ENCODE results near the gene CELSR1.
"Not testable (repeated sequence)": the region's sequence is repeated elsewhere in the genome, so short reads cannot be mapped to it uniquely, and the experiment has no call there.

The CELSR1 gene

DNA sequence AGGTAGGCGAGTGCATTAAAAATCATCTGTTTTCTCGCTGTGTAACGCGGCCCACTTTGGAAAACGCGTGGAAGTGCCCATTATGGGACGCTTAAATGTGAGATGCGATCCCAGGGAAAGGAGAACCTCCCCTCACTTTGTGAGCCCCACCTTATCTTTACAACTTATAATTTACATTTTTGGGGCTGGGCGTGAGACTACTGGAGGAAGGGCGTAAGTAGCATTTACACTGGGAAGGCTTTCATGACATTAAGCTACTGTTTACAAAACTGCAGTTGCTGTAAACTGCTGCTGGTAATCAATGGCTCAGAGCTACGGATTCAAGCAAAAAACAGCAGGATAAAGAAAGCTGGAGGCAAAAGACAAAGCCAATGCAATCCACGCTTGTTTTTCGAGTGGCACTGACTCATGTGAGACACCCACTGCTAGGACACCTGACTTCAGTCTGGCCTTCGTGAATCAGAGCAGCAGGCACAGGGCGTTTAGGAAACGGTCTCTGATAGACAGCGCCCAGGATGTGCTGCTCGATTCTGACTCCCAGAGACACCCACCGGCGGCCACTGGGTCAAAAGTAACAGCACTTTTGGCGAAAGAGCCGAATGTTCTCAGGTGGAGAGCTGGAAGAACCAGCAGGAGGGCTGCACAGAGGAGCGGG is 123.6 kb downstream of the CELSR1 start:
- no peak for DNase-seq

DNA sequence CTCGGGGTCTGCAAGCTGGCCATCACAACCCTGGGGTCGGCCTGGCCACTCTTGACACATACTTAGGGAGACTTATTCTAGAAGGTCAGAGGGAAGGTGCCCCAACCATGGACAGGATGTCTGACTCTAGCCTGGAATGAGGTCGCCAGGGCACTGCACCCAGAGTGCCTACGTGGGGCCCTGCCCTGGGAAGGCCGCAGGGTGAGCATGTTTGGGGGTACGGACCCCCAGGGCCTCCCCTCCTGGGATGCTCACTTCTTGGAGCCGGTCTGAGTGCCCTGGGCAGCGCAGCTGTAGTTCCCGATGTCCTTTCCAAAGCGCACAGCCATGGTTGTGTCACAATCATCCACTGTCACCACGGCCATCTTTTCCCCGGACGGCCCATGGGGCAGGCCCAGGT is 126.1 kb downstream of the CELSR1 start:
- DNase-seq = no peak

DNA sequence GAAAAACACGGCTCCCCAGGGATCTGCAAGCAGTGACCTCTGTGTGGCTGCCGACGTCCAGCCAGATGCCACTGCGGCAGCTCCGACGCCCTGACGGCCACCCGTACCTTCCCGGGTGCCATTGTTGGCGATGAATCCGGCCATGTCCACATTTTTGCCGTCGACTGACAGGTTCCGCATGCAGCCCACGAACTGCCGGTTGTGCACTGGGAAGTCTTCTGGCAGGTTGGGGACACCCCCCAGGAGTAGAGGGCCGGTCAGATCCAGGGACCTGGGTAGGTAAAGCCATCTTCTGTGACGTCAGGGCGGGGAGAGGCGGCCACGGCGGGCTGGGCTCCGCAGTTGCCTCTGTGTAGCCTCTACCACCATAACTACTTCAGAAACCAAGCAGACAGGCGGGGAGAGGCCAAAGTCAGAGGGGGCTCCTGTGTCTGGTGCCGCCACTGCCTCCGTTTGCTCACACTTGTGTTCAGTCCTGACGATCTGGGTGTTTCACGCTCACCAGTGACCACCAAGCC is 127.1 kb downstream of the CELSR1 start:
- no peak for DNase-seq

DNA sequence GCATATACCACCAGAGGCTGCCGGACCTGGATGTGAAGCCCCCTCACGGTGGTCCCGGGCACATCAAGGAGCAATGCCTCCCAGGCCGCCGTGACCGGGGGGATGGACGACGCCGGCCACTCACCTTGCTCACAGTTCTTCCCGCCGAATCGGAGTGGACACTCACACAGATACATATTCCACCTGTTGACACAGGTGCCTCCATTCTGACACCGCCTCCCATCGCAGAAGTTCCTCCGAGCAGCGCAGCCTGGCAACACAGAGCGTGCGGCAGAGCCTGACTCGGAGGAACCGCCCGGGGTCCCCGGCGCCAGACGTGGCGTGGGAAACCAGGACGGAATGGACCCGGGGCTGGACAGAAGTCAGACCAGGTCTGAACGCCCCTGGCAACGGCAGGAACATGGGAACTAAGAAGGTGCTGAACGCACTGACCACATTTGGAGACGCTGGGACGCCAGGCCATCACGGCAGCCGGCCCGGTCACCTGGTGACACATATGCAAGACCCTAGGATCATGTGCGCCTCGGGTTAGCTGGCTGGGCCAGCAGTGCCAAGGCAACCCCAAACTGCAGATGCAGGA is 127.7 kb downstream of the CELSR1 start:
- no peak for DNase-seq

DNA sequence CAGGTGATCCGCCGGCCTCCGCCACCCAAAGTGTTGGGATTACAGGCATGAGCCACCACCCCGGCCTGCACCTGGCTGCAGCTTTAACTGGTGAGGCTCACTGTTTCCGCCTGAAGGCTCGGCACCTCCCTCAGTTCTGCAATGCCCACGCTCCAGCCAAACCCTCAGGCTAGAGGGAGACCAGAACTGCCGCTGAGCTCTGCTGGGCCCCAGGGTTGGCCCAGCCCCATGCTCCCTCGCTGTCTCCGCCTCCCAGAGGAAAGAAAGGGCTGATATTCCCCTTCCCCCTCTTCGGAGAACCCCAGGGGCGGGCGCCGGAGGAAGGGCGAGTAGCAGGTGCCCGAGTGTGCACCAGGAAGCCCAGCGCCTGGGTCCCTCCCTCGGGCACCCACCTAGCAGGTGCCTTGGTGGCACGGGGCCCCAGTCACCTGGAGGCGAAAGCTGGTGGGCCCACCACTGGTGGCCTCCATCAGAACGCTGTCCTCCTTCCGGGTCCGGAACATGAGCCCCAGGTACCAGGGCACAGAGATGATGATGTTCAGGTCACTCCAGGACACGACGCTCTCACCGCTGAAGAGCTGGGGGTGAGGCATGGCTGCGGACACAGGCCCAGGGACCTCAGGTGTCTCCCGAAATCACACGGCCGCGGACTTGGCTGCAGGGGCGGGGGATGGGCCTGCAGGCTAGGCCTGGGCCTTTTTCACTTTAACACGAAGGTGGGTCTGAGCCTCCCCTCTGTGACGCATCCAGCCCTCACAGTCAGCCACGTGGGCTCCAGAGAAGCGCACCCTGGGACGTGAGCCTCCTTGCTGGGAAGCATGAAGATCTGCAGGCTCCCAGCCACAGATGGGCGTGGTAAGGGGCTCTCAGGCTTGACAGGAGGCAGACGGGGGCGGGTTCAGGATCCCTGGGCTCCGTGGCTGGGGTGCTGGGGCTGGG is 128.6 kb downstream of the CELSR1 start:
- no peak for DNase-seq

DNA sequence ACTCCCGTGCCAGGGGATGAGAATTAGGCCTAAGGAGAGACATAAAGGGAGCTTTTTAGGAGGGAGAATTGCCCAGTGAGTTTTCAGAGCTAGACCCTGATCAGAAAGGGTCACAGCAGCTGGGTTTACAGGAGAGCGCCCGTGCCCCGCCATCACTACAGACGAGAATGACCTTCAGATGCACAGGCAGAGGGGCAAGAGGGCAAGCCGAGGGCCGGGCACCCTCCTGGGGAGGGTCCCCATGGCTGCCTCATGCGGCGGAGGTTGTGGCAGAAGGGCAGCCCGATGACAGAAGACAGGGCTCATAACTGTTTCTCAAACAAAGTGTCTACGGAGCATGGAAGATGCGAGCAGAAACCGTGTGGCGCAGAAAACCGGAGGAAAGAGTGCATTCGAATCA is 129.7 kb downstream of the CELSR1 start:
- DNase-seq = no peak

DNA sequence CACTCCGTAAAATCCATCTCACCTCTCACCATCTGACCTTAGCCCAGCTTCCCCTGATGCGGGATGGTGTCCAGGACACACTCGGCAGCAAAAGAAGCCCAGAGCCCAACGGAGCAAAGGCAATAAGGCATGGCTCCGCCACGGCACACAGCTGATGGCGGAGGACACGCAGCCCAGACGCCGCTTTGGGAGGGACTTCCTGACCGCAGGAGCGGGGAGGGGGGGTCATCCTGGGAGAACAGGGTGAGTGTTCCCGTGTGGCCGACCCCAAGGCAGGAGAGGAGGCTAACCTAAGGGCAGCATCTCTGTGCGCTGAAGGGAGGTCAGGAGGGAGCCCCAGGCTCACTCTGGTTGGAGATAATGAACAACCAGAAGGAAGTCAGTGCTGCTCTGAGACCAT is 130.6 kb downstream of the CELSR1 start:
- DNase-seq = no peak

DNA sequence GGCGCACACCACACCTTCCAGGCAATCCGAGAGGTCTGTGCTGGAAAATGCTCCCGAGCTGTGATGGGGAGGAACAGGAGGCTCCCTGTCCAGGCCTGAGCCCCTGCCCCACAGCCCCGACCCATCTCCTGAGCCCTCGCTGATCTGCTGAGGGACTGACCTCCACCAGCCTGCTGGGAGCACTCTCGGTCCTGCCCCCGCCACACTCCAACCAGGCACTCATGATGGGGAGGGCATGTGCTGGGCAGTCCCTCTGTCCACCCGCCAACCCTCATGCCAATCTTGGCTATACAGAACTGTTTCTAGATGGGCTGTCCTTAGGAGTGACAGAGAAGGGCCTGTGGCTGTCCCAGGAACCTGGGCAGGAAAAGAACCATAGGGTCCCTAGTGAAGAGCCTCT is 131.1 kb downstream of the CELSR1 start:
- DNase-seq = no peak

DNA sequence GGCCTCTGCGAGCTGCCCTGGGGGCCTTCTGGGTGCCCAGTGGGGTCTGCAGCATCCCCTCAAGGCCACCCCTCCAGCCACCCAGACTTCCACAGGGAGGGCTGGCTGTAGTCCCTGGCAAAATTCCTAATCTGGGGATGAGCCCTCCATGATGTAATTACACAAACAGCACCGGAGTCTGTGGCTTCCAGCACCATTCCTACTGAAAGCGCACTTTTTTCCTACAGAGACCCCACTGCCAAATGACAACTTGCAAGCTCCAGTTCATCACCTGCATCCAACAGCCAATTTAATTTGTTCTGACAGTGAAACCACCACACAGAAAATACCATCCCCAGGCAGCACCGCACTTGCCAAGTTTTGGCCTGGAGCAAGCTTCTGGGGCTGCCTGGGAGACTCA is 131.5 kb downstream of the CELSR1 start:
- no peak for DNase-seq

DNA sequence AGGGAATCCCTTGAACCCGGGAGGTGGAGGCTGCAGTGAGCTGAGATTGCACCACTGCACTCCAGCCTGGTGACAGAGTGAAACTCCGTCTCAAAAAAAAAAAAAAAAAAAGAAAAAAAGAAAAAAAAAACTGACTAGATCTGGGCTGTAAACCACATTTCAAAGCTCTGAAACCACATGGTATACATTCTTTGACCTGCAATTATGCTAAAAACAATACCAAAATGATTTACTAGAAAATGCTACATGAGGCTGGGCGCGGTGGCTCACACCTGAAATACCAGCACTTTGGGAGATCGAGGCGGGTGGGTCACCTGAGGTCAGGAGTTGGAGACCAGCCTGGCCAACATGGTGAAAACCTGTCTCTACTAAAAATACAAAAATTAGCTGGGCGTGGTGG is 133.5 kb downstream of the CELSR1 start:
- not testable (repeated sequence) for DNase-seq

DNA sequence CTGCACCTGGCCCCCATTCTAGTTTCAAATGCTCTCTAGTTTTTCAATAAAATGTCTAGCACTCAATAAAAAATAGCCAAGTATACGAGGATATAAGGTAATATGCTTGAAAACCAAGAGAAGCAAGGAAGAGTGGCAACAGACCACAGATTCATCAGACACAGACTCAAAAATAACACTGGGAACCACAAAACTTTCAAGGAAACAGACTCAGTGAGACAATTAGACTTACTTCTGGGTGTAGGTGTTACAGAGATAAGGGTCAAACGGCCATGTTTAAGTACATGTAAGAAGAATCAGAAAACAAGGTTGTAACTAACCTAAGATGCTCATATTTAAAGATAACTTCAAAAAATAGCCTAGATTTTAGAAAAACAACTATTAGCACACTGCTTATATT is 134.9 kb downstream of the CELSR1 start:
- no peak for DNase-seq

DNA sequence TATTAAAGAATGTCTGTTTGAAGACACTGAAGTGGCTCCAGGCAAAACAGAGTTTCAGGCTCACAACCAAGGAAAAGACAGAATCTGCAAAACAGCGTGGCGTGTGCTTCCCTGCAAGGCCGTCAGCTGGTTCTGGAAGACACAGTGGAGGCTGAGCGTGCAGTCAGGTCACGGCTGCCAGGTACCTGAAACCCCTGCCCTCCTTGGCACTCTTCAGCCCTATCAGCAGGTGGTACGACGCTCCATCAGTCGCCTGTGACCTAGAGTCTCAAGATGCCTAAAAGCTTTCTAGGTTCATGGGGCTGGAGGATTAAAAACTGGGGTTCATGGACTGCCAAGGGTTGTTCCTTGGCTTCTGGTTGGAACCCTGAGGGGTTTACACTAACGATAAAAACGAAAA is 136.1 kb downstream of the CELSR1 start:
- DNase-seq = no peak

DNA sequence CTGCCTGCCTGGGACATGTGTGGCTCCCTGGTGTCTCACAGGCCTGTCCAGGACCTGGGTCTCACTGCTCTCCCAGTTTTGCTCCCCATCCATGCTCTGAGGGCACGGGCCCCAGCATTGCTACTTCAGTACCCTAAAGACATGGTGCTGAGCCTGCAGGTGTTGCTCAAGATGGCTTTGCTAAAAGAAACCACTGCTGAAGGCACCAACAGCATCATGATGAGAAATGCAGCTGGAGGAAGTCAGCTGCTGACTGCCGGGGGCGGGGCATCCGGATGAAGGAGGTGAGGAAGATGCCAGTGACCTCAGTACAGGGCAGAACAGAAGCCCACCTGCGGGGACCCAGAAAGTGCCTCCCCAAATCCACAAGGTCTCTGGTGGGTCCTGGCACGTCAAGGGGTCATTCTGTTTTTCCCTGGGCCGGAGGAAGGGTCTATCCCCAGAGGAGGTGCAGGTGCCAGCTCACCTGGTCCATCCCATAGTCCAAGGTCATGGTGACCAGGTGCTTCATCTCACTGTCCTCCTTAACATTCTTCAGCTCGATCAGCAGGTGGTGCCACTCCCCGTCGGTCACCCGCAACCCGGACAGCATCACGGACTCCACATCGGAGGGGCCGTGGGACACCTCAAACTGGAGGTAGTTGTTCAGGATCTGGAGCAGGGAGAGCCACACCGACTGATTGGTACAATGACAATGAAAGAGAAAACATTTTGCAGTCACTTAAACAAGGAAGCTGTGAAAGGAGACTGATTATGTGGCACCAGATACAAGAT is 138.0 kb downstream of the CELSR1 start:
- DNase-seq = no peak

DNA sequence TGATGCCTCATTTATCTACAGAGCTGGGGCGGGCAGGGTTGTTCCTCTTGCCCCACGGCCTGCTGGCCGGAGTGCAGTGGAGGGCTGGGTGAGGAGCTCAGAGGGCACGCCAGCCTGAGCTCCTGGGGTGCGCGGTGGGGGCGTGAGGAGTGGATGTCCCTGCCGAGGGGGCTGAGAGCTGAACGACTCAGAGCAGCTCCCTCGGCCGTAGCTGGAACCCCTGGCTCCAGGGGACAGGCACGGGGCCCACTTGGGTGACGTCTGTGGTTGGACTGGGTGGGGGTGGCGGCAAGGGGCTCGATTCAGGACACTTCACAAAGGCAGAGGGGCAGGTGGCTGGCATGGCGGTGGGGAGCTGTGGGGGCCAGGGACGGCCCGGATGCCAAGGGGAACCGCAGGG is 139.5 kb downstream of the CELSR1 start:
- no peak for DNase-seq

DNA sequence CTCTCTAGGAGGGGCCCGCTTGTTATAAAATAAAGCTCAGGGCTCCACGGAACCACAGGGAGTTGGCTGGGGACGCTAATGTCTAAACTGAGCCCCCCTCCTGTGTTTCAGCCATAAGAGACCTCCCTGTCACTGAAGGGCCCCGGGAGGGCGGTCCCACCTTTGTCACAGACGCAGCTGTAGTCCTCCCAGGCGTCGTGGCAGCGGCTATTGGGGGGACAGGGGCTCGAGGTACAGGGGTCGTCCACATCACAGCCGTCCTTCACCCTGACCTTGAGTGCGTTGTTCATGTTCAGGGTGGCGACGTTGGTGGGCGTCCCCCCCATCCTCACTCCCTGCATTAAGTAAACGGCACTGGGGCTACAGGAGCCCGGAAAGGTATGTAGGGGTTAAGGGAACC is 139.9 kb downstream of the CELSR1 start:
- no peak for DNase-seq

DNA sequence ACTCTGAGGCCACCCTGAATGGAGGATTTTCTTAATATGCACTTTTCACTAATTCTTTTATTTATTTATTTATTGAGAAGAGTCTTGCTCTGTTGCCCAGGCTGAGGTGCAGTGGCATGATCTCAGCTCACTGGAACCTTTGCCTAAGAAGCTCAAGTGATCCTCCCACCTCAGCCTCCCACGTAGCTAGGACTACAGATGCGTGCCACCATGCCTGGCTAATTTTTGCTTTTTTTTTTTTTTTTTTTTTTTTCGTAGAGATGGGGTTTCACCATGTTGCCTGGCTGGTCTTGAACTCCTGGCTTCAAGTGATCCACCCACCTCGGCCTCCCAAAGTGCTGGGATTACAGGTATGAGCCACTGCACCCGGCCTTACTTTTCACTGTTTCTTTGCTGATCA is 140.4 kb downstream of the CELSR1 start:
- not testable (repeated sequence) for DNase-seq

DNA sequence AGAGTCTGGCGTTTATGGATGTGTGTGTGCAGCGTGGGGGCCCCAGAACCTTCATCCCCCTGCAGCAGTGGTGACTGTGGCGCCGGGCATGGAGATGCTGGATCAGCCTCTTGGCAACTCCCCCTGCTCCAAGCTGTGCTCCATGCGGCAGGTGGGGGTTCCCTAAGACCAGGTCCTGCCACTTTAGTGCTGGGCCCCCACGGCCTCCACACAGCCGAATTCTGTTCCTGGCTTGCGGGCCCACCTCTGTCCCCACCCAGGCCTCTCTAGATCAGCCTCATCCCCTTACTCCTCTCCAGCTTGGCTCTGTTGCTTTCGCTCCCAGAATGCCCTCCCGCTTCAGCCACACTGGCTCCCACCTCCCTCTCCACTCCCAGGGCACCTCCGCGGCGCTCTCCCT is 142.3 kb downstream of the CELSR1 start:
- DNase-seq = no peak

DNA sequence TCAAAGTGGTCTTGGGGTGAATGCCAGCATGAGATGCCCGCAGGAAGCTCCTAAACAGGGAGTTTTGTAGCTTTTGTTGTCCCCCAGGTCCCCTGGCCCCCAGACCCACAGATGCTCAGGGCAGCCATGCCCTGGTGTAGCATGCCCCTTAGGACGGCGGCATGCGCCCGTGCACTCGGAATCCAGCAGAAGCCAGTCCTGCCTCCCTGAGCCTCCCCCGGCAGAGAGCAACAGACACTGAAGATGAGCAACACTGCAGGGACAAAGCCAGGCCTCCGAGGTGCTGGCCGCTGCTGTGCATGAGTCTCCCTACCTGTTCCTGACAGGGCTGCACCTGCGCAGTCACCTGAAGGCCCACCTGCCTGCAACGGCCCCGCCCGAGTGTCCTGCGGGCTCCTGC is 142.8 kb downstream of the CELSR1 start:
- no peak for DNase-seq

DNA sequence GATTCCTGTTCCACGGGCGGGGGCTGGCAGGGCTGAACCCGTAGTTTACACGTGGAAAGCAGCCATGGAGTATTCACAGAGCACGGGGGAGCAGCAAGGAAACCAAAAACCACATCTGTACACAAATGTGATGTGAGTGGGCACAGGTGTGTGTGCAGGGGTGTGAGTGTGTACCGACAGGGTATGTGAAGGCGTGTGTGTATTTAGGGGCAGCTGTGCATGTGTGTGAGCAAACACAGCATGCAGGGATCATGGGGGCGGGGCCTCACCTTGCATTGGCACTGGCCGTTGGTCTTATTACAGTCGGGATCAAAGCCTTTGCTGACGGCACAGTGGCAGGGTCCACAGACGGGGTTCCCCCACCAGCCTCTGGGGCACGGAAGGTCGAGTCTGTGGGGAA is 143.5 kb downstream of the CELSR1 start:
- DNase-seq = no peak

DNA sequence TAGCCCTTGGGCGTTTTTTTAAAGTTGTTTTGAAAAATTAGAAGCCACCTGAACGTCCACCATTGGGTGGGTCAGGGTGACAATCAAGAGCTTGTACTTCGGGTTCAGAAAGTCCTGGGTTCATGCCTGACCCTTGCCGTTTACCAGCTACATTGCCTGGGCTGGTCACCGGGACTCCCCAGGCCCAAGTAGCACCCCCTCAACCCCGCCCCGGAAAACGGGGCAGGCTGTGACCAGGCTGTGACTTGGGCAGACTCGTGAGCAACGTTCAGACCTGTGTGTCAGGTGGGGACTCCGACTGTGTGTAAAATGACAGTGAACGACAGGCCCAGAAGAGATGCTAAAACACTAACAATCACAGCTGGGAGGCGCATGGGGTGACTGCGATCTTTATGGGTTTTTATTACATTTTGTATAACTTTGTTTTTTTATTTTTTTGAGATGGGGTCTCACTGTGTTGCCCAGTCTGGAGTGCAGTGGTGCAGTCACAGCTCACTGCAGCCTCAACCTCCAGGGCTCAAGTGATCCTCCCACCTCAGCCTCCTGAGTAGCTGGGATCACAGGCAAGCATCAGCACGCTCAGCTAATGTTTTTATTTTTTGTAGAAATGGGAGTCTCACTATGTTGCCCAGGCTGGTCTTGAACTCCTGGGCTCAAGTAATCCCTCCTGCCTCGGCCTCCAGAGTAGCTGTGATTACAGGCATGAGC is 145.1 kb downstream of the CELSR1 start:
- no peak for DNase-seq

DNA sequence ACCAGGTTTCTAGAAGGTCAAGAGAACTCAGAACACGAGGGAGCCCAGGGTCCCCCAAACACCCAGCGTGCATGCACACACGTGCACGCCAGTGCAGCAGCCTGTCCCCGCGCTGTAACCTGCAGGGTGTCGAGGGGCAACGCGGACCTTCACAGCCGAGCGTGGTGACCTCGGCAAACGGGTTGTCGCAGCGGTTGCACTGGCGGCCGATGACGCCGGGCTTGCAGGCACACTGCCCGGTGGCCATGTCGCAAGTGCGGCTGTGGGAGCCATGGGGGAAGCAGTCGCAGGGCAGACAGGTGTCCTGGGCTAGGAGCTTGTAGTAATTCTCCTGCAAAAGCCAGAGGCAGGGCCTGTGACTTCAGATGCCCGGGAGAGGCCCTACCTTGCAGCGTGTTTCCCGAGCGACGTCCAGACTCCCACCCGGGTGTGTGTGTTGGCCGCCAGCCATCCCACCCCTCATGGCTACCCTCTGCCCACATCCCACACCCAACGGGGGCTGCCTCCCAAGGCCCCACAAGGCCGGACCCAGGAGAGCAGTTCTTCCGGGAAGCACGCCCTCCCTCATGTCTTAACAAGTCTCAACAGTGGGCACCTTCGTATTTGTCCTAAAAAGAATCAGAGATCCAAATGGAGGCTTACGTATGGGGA is 145.8 kb downstream of the CELSR1 start:
- no peak for DNase-seq

All from NCI-H2107 (cell line).